Measurements from ENCODE around the gene LRRC36. TPM values are rescaled to one million over a fixed set of nuclear protein-coding genes. Genes with fewer than 3 reads are reported as not detected.
A peak's percentile ranks its signal among the peaks of the same experiment; 100 is the strongest.

The LRRC36 gene
- total RNA-seq, 1 experiment from 2014 or later, result 0.13 TPM

DNA sequence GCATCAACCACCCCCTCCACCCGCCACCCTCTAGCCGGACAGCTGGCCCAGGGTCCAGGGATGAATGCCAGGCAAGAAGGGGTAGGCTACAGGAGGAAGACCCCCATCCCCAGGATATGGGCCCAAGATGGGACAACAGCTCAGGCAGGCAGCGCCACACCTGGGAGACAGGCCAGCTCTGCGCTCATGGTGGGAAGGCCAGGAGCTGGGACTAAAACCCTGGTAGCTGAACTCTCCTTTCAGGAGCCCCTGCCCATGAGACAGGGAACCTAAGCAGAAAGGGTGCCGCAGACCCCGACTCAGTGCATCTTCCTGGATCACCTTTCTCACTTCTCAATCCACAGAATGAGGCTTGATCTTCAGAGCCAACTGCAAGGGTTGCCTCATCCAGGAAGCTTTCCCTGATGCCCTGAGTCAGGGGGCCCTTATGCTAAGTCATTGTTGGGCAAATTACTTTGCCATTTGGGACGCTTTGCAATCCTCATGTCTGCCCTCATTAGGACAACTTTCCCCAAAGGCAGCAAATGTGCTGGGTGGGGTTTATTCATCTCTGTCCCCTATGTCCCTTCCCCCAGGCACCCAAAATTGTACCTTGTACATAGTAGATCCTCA lies 80.7 kb downstream of the LRRC36 start (continued):
- TF ChIP-seq, protein P1, sequence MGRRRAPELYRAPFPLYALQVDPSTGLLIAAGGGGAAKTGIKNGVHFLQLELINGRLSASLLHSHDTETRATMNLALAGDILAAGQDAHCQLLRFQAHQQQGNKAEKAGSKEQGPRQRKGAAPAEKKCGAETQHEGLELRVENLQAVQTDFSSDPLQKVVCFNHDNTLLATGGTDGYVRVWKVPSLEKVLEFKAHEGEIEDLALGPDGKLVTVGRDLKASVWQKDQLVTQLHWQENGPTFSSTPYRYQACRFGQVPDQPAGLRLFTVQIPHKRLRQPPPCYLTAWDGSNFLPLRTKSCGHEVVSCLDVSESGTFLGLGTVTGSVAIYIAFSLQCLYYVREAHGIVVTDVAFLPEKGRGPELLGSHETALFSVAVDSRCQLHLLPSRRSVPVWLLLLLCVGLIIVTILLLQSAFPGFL (CRISPR knock-in tag; IDR thresholded peaks at IDR 0.05; ENCODE audit: borderline replicate concordance), result no peak
- TF ChIP-seq PRRX2 (CRISPR knock-in tag; IDR thresholded peaks at IDR 0.05), result no peak
- TF ChIP-seq, protein P2, sequence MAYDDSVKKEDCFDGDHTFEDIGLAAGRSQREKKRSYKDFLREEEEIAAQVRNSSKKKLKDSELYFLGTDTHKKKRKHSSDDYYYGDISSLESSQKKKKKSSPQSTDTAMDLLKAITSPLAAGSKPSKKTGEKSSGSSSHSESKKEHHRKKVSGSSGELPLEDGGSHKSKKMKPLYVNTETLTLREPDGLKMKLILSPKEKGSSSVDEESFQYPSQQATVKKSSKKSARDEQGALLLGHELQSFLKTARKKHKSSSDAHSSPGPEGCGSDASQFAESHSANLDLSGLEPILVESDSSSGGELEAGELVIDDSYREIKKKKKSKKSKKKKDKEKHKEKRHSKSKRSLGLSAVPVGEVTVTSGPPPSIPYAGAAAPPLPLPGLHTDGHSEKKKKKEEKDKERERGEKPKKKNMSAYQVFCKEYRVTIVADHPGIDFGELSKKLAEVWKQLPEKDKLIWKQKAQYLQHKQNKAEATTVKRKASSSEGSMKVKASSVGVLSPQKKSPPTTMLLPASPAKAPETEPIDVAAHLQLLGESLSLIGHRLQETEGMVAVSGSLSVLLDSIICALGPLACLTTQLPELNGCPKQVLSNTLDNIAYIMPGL (CRISPR knock-in tag; IDR thresholded peaks at IDR 0.05), result no peak
- TF ChIP-seq, protein P3, sequence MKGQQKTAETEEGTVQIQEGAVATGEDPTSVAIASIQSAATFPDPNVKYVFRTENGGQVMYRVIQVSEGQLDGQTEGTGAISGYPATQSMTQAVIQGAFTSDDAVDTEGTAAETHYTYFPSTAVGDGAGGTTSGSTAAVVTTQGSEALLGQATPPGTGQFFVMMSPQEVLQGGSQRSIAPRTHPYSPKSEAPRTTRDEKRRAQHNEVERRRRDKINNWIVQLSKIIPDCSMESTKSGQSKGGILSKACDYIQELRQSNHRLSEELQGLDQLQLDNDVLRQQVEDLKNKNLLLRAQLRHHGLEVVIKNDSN (CRISPR knock-in tag; IDR thresholded peaks at IDR 0.05), result no peak
- TF ChIP-seq, protein P4, sequence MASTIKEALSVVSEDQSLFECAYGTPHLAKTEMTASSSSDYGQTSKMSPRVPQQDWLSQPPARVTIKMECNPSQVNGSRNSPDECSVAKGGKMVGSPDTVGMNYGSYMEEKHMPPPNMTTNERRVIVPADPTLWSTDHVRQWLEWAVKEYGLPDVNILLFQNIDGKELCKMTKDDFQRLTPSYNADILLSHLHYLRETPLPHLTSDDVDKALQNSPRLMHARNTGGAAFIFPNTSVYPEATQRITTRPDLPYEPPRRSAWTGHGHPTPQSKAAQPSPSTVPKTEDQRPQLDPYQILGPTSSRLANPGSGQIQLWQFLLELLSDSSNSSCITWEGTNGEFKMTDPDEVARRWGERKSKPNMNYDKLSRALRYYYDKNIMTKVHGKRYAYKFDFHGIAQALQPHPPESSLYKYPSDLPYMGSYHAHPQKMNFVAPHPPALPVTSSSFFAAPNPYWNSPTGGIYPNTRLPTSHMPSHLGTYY (CRISPR knock-in tag; IDR thresholded peaks at IDR 0.05), result no peak
- no peak for TF ChIP-seq GTF2I (CRISPR knock-in tag; conservative IDR thresholded peaks at IDR 0.05)
- no peak for TF ChIP-seq JUN (CRISPR knock-in tag; IDR thresholded peaks at IDR 0.05)
- no peak for TF ChIP-seq EMX1 (CRISPR knock-in tag; IDR thresholded peaks at IDR 0.05)

DNA sequence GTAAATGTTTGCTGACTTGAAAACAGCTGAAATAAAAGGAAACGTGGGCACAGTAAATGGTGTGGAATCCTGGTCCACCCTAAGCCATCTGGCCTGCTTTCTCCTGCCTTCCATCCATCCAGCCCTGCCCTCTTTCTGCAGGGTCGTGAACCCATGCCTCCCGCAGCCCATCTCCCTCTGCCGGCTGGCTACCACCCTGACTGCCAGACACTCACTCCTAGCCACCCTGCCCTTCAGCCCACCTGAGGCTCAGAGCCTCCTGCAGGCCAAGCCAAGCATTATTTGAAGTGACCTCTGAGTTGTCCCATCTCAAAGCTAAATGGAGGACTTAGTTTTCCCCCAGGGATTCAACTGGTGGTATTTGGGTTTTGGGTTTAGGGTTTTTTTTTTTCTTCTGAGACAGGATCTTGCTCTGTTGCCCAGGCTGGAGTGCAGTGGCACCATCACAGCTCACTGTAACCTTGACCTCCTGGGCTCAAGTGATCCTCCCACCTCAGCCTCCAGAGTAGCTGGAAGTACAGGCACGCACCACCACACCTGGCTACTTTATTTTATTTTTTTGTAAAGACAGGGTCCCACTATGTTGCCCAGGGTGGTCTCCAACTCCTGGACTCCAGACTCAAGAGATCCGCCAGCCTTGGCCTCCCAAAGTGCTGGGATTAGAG lies 81.3 kb downstream of the LRRC36 start:
- H3K27ac Mint-ChIP-seq, result peak overlapping the region; percentile 57; the same call in 1 of the 2 replicates
- no peak overlapping the region for H3K4me3 Mint-ChIP-seq
- no peak for DNase-seq (ENCODE audit: low spot score)
- ATAC-seq, result peak; percentile 55
- CTCF ChIA-PET, result interaction anchor here (0.8 to 7.0 kb wide), 18 partner anchors 9 to 161 kb away, joined by 3 to 36 read pairs (median 4); partner anchors contain the start of genes HSD11B2, KCTD19, LRRC36 and TPPP3
- TF ChIP-seq SP1 (CRISPR knock-in tag; conservative IDR thresholded peaks at IDR 0.05) (no peak), ZNF121 (CRISPR knock-in tag; IDR thresholded peaks at IDR 0.05) (peak; percentile 34; the same call in 1 of the 2 replicates)
- H3K9me3 Mint-ChIP-seq, result no peaks in the 10 kb centered on the region
- peaks cover 14% of the 10 kb centered on the region for H3K27me3 Mint-ChIP-seq (ENCODE audit: low read depth)
- POLR2A ChIA-PET, result no interaction called here
- H3K4me1 Mint-ChIP-seq, result peaks cover 39% of the 10 kb centered on the region
- no peaks in the 10 kb centered on the region for H3K36me3 Mint-ChIP-seq

DNA sequence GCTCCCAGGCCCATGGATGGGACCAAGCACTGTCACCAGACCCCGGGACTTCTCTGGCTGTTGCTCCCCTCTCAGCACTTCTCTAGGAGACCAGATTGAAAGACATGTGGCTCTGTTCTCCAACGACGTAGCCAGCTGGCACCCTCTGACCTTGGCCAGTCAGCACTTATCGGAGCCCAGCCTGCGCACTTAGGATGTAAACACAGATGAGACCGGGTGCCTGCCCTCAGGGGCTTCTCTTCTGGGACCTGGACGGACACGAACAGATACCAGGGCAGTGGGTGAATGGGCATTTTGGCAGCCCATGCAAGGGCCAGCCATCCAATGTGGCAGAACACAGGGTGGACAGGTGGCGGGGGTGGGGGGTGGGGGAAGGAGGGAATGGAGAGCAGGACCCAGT lies 83.0 kb downstream of the LRRC36 start:
- TF ChIP-seq, protein P5, sequence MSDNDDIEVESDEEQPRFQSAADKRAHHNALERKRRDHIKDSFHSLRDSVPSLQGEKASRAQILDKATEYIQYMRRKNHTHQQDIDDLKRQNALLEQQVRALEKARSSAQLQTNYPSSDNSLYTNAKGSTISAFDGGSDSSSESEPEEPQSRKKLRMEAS (CRISPR knock-in tag; IDR thresholded peaks at IDR 0.05), result no peak
- TF ChIP-seq, protein P6, sequence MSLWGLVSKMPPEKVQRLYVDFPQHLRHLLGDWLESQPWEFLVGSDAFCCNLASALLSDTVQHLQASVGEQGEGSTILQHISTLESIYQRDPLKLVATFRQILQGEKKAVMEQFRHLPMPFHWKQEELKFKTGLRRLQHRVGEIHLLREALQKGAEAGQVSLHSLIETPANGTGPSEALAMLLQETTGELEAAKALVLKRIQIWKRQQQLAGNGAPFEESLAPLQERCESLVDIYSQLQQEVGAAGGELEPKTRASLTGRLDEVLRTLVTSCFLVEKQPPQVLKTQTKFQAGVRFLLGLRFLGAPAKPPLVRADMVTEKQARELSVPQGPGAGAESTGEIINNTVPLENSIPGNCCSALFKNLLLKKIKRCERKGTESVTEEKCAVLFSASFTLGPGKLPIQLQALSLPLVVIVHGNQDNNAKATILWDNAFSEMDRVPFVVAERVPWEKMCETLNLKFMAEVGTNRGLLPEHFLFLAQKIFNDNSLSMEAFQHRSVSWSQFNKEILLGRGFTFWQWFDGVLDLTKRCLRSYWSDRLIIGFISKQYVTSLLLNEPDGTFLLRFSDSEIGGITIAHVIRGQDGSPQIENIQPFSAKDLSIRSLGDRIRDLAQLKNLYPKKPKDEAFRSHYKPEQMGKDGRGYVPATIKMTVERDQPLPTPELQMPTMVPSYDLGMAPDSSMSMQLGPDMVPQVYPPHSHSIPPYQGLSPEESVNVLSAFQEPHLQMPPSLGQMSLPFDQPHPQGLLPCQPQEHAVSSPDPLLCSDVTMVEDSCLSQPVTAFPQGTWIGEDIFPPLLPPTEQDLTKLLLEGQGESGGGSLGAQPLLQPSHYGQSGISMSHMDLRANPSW (CRISPR knock-in tag; conservative IDR thresholded peaks at IDR 0.05; ENCODE audit: low read depth), result no peak
- TF ChIP-seq ZNF416 (CRISPR knock-in tag; IDR thresholded peaks at IDR 0.05) (no peak), GRHL2 (CRISPR knock-in tag; IDR thresholded peaks at IDR 0.05; ENCODE audit: insufficient replicate concordance, severe bottlenecking) (no peak)
- TF ChIP-seq, protein P7, sequence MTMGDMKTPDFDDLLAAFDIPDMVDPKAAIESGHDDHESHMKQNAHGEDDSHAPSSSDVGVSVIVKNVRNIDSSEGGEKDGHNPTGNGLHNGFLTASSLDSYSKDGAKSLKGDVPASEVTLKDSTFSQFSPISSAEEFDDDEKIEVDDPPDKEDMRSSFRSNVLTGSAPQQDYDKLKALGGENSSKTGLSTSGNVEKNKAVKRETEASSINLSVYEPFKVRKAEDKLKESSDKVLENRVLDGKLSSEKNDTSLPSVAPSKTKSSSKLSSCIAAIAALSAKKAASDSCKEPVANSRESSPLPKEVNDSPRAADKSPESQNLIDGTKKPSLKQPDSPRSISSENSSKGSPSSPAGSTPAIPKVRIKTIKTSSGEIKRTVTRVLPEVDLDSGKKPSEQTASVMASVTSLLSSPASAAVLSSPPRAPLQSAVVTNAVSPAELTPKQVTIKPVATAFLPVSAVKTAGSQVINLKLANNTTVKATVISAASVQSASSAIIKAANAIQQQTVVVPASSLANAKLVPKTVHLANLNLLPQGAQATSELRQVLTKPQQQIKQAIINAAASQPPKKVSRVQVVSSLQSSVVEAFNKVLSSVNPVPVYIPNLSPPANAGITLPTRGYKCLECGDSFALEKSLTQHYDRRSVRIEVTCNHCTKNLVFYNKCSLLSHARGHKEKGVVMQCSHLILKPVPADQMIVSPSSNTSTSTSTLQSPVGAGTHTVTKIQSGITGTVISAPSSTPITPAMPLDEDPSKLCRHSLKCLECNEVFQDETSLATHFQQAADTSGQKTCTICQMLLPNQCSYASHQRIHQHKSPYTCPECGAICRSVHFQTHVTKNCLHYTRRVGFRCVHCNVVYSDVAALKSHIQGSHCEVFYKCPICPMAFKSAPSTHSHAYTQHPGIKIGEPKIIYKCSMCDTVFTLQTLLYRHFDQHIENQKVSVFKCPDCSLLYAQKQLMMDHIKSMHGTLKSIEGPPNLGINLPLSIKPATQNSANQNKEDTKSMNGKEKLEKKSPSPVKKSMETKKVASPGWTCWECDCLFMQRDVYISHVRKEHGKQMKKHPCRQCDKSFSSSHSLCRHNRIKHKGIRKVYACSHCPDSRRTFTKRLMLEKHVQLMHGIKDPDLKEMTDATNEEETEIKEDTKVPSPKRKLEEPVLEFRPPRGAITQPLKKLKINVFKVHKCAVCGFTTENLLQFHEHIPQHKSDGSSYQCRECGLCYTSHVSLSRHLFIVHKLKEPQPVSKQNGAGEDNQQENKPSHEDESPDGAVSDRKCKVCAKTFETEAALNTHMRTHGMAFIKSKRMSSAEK (CRISPR knock-in tag; IDR thresholded peaks at IDR 0.05; ENCODE audit: borderline replicate concordance), result no peak
- DNase-seq (ENCODE audit: low spot score) (no peak), ATAC-seq (no peak)
- ChIA-PET POLR2A (no interaction called here), CTCF (interaction anchor here (1.2 kb wide), 1 partner anchor 10 kb away, joined by 6 read pairs; no protein-coding TSS in a partner anchor)
- H3K27ac Mint-ChIP-seq, result no peak overlapping the region; the same call in 1 of the 2 replicates
- peaks cover 43% of the 10 kb centered on the region for H3K4me1 Mint-ChIP-seq
- H3K4me3 Mint-ChIP-seq, result no peak overlapping the region
- H3K9me3 Mint-ChIP-seq, result no peaks in the 10 kb centered on the region
- H3K36me3 Mint-ChIP-seq, result no peaks in the 10 kb centered on the region
- H3K27me3 Mint-ChIP-seq (ENCODE audit: low read depth), result peaks cover 11% of the 10 kb centered on the region

Measured in WTC11 (cell line).